ENCODE data around the gene MTA3. TPM values are rescaled to one million over a fixed set of nuclear protein-coding genes. Genes with fewer than 3 reads are reported as not detected.
"Not testable (repeated sequence)": the region's sequence is repeated elsewhere in the genome, so short reads cannot be mapped to it uniquely, and the experiment has no call there.

MTA3 gene
- polyA plus RNA-seq, 3 donors = 2.0 to 4.5 (median 2.2) TPM

DNA sequence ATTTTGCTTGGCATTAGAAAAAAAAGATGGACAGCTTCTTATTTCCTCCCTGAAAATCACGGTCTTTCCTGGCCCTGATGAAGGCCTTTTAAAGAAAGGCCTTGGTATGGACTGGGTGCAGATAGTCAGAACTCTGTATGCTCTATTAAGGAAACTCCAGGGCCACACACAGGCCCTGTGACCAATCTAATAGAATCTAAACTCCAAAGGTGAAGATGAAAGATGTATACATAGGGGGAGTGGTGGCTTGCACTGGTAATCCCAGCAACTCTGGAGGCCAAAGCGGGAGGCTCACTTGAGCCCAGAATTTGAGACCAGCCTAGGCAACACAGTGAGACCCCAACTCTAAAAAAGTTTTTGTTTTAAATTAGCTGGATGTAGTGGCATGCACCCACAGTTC is 158.2 kb downstream of the MTA3 start:
- intact Hi-C loops (cut with micrococcal nuclease) = no loop called here
- WGBS (ENCODE audit: insufficient coverage) = no CpG with 5 or more reads among the region's 2 CpGs
- Histone ChIP-seq H3K79me2 (ENCODE audit: insufficient read depth, low read length) (no peaks in the 10 kb centered on the region), H3K27ac (ENCODE audit: low read depth in 1 of 2, low read length in 2 of 2) (no peak overlapping the region), H3K36me3 (replicated peaks in 1 of 2; ENCODE audit: control insufficient read depth in 1 of 2, insufficient read depth in 2 of 2, low read length in 2 of 2) (no peaks in the 10 kb centered on the region), H3K4me3 (replicated peaks in 1 of 3; ENCODE audit: low read depth in 2 of 3, low read length in 3 of 3) (no peak overlapping the region), H2AFZ (ENCODE audit: insufficient read depth, low read depth, low read length, poor library complexity, severe bottlenecking) (no peak overlapping the region), H4K20me1 (ENCODE audit: insufficient read depth, low read length) (no peaks in the 10 kb centered on the region), H3K4me2 (replicated peaks; ENCODE audit: extremely low read depth, low read length, poor library complexity, severe bottlenecking) (no peak overlapping the region), H3K27me3 (ENCODE audit: control insufficient read depth in 2 of 2, insufficient read depth in 2 of 2, low read length in 2 of 2) (no peaks in the 10 kb centered on the region), H3K9me3 (replicated peaks in 1 of 2; ENCODE audit: control insufficient read depth in 1 of 2, insufficient read depth in 1 of 2, low read length in 2 of 2) (peaks cover 4 to 5% of the 10 kb centered on the region in 2 donors), H3K4me1 (ENCODE audit: control insufficient read depth in 1 of 2, insufficient read depth in 2 of 2, low read length in 2 of 2) (peaks cover 34 to 35% of the 10 kb centered on the region in 2 donors), H3K9ac (ENCODE audit: insufficient read depth, low read length, poor library complexity, severe bottlenecking) (no peak overlapping the region)
- H3K9me3 Mint-ChIP-seq = peaks cover 10 to 20% (median 13%) of the 10 kb centered on the region in 7 donors
- peaks cover 10 to 13% of the 10 kb centered on the region in 2 donors for H3K36me3 Mint-ChIP-seq
- H3K4me1 Mint-ChIP-seq = peaks cover 33% of the 10 kb centered on the region
- DNase-seq = no peak
- H3K27ac Mint-ChIP-seq = peak overlapping the region in 1 of 7 donors; percentile 25
- TF ChIP-seq, protein P1, sequence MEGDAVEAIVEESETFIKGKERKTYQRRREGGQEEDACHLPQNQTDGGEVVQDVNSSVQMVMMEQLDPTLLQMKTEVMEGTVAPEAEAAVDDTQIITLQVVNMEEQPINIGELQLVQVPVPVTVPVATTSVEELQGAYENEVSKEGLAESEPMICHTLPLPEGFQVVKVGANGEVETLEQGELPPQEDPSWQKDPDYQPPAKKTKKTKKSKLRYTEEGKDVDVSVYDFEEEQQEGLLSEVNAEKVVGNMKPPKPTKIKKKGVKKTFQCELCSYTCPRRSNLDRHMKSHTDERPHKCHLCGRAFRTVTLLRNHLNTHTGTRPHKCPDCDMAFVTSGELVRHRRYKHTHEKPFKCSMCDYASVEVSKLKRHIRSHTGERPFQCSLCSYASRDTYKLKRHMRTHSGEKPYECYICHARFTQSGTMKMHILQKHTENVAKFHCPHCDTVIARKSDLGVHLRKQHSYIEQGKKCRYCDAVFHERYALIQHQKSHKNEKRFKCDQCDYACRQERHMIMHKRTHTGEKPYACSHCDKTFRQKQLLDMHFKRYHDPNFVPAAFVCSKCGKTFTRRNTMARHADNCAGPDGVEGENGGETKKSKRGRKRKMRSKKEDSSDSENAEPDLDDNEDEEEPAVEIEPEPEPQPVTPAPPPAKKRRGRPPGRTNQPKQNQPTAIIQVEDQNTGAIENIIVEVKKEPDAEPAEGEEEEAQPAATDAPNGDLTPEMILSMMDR (IDR thresholded peaks at IDR 0.05) = no peak
- H3K27me3 Mint-ChIP-seq (ENCODE audit: low read depth in 3 of 3) = peaks cover 0 to 1% (median 0%) of the 10 kb centered on the region in 3 donors
- H3K4me3 Mint-ChIP-seq = no peak overlapping the region

DNA sequence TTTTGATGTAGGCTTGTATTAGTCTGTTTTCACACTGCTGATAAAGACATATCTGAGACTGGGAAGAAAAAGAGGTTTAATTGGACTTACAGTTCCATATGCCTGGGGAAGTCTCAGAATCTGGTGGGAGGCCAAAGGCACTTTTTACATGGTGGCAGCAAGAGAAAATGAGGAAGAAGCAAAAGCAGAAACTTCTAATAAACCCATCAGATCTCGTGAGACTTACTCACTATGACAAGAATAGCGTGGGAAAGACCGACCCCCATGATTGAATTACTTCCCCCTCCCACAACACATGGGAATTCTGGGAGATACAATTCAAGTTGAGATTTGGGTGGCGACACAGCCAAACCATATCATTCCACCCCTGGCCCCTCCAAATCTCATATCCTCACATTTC is 162.9 kb downstream of the MTA3 start:
- WGBS (ENCODE audit: insufficient coverage) = no CpG with 5 or more reads among the region's 4 CpGs
- H3K27me3 Mint-ChIP-seq (ENCODE audit: low read depth in 3 of 3); H3K4me2 ChIP-seq (replicated peaks; ENCODE audit: extremely low read depth, low read length, poor library complexity, severe bottlenecking); H3K4me1 ChIP-seq (ENCODE audit: control insufficient read depth in 1 of 2, insufficient read depth in 2 of 2, low read length in 2 of 2); H2AFZ ChIP-seq (ENCODE audit: insufficient read depth, low read depth, low read length, poor library complexity, severe bottlenecking); intact Hi-C loops (cut with micrococcal nuclease); H3K4me3 ChIP-seq (replicated peaks in 1 of 3; ENCODE audit: low read depth in 2 of 3, low read length in 3 of 3); H3K9ac ChIP-seq (ENCODE audit: insufficient read depth, low read length, poor library complexity, severe bottlenecking); H3K4me1 Mint-ChIP-seq; H3K36me3 ChIP-seq (replicated peaks in 1 of 2; ENCODE audit: control insufficient read depth in 1 of 2, insufficient read depth in 2 of 2, low read length in 2 of 2); H3K27ac Mint-ChIP-seq; H3K27me3 ChIP-seq (ENCODE audit: control insufficient read depth in 2 of 2, insufficient read depth in 2 of 2, low read length in 2 of 2); H3K79me2 ChIP-seq (ENCODE audit: insufficient read depth, low read length); H3K4me3 Mint-ChIP-seq; H3K27ac ChIP-seq (ENCODE audit: low read depth in 1 of 2, low read length in 2 of 2); DNase-seq; H4K20me1 ChIP-seq (ENCODE audit: insufficient read depth, low read length): not testable (repeated sequence)
- H3K36me3 Mint-ChIP-seq = peaks cover 23 to 33% of the 10 kb centered on the region in 2 donors
- H3K9me3 Mint-ChIP-seq = peaks cover 27 to 49% (median 35%) of the 10 kb centered on the region in 7 donors
- peaks cover 18 to 30% of the 10 kb centered on the region in 2 donors for H3K9me3 ChIP-seq (replicated peaks in 1 of 2; ENCODE audit: control insufficient read depth in 1 of 2, insufficient read depth in 1 of 2, low read length in 2 of 2)
